Subcutaneous abdominal adipose tissue (tissue), 5 donors: ENCODE results near the gene ANXA2.

Experiments
- H3K27ac ChIP-seq: one replicate; pipeline ENCODE4 v1.7.0; 2013; ENCODE audit warnings: low read depth, mild to moderate bottlenecking, inconsistent platforms, low read length, moderate library complexity
- H3K27me3 ChIP-seq, 5 donors: one replicate each; pipeline ENCODE4 v1.7.0; 2013; ENCODE audit warnings: low read length in 5 of 5, inconsistent platforms in 1 of 5; ENCODE audit not compliant: control insufficient read depth in 5 of 5, insufficient read depth in 4 of 5
- H3K36me3 ChIP-seq, 5 donors: one replicate each; pipeline ENCODE4 v1.7.0; 2013; ENCODE audit warnings: low read length in 5 of 5; ENCODE audit not compliant: control insufficient read depth in 5 of 5, insufficient read depth in 5 of 5
- H3K4me1 ChIP-seq, 5 donors: one replicate each; pipeline ENCODE4 v1.7.0; 2013; ENCODE audit warnings: low read length in 5 of 5, mild to moderate bottlenecking in 3 of 5, moderate library complexity in 1 of 5; ENCODE audit not compliant: control insufficient read depth in 5 of 5, insufficient read depth in 5 of 5
- H3K4me3 ChIP-seq, 5 donors: one replicate each; pipeline ENCODE4 v1.7.0; 2013; ENCODE audit warnings: low read length in 5 of 5, low read depth in 1 of 5
- H3K9ac ChIP-seq, 5 donors: one replicate each; pipeline ENCODE4 v1.7.0; 2013; ENCODE audit warnings: low read length in 5 of 5, mild to moderate bottlenecking in 4 of 5, moderate library complexity in 3 of 5
- H3K9me3 ChIP-seq, 5 donors: one replicate each; pipeline ENCODE4 v1.7.0; 2013; ENCODE audit warnings: low read length in 5 of 5; ENCODE audit not compliant: control insufficient read depth in 5 of 5
- donor health status: healthy.
- donor health status: healthy.
- donor health status: healthy.
- donor health status: healthy.
- donor health status: healthy.

The ANXA2 gene

DNA sequence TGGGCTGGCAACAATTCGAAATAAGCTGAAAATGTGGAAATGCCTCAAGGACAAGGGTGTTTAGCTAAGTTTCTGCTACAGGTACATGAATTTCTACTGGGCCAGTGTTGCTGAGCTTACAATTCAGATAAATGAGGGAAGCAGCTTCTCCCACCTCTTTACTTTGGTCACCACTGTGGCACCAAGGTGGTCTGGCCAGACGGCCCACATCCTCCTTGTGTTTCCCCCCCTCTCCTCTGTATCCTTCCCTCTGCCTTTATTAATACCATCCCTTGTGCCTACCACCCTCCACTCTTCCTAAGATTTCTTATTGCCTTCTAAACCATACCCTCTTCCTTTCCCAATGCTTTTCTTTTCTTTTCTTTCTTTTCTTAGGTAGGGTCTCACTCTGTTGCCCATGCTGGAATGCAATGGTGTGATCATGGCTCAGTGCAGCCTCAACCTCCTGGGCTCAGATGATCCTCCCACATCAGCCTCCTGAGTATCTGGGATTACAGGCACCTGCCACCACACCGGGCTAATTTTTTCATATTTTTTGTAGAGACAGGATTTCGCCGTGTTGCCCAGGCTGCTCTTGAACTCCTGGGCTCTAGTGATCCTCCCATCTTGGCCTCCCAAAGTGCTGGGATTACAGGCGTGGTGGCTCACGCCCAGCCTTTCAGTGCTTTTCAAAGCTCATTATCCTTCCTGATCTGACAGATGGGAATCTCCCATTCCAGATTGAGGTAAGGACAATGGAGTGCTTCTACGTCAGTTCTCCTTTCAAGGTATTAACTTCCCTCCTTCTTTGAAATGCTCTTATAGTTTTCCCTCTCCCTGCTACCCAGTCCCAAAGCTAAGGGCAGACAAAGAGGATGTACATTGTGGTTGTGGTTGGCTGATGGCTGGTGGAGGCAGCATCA, 14.8 kb downstream of the ANXA2 start:
- Histone ChIP-seq H3K27me3 (no peaks in the 10 kb centered on the region), H3K9ac (peak overlapping the region in 3 of 5 donors; percentile 13 to 29 (median 21)), H3K4me1 (peaks cover 6 to 68% (median 53%) of the 10 kb centered on the region in 5 donors), H3K4me3 (no peak overlapping the region), H3K36me3 (peaks cover 48 to 66% (median 57%) of the 10 kb centered on the region in 5 donors), H3K9me3 (no peaks in the 10 kb centered on the region), H3K27ac (peak overlapping the region; percentile 64)

DNA sequence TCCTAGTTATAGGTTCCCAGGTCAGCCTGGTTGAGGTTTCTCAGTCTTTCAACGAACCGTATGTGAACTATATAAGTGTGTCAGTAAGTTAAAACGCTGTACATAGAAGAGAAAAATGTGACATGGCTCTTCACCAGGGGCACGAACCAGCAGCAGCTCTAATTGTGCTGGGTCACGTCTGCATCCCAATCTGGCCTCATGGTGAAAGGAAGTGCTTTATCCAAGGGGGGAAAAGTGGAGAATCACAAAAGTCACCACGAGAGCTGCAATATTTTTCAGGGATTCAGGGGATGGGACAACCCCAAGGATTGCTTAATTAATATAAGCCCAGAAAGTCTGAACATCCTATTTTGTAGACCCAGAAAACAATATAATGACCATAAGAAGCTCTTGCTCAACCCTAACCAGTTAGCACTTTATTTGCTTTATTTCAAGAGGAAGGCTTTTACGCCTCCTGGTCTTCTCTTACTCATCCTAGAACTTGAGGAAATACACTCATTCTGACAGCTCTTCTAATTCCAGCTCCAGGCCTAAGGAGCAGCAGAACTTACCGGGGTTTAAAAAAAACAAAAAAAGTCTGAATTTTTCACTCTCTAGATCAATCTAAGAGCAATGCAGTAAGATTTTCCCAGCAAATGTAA, 16.5 kb downstream of the ANXA2 start:
- no peaks in the 10 kb centered on the region for H3K27me3 ChIP-seq
- peak overlapping the region in 1 of 5 donors; percentile 25 for H3K9ac ChIP-seq
- peaks cover 12 to 75% (median 54%) of the 10 kb centered on the region in 5 donors for H3K4me1 ChIP-seq
- H3K36me3 ChIP-seq: peaks cover 51 to 81% (median 64%) of the 10 kb centered on the region in 5 donors
- H3K4me3 ChIP-seq: no peak overlapping the region
- no peaks in the 10 kb centered on the region for H3K9me3 ChIP-seq
- peak overlapping the region; percentile 64 for H3K27ac ChIP-seq

DNA sequence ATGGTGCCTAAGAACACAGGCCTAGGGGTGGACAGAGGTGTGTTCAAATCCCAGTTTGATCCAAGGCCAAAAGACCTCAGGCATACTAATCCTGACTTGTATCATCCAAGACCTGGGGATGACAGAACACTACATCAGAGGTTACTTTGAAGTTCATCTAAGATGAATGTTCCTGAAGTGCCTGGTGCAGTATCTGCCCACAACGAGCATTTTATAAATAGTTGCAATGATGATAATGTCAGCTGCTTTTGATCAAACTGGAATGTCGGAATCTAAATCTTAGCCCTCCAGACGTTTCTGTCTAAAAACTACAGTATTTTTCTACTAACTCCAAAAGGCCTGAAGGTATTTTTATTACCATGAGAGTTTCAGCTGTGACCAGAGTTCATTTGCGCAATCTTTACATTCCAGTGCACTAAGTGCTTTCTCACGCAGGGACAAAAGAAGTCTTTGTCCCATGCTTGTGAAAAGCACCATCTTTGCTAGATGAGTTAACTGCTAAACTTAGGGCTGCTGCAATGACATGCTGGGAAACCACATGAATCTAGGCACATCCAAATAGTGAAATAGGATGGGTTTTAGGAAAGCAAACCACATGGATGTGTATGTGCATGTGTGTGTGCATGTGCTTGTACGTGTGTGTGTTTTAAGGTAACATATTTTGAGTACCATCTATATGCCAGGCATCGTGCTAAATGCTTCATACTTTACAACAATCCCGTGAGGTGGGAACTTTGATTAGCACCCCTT, 18.1 kb downstream of the ANXA2 start:
- Histone ChIP-seq H3K4me1 (peaks cover 24 to 81% (median 62%) of the 10 kb centered on the region in 5 donors), H3K27me3 (no peaks in the 10 kb centered on the region), H3K36me3 (peaks cover 49 to 88% (median 76%) of the 10 kb centered on the region in 5 donors), H3K27ac (peak overlapping the region; percentile 45), H3K9me3 (no peaks in the 10 kb centered on the region), H3K4me3 (no peak overlapping the region), H3K9ac (no peak overlapping the region)

DNA sequence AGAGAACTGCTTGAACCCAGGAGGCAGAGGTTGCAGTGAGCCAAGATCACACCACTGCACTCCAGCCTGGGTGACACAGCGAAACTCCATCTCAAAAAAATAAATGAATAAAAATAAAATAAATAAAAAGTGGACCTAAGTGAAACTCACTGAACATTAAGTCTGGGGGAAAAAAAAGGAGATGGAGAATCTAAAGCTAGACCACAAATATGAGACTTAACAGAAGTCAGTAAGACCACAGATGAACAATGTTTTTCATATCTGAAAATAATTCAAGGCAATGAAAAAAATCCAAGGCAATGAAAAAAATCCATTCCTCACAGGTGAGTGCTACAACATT, 18.6 kb downstream of the ANXA2 start:
- Histone ChIP-seq H3K27ac (peak overlapping the region; percentile 45), H3K4me1 (peaks cover 29 to 87% (median 66%) of the 10 kb centered on the region in 5 donors)

DNA sequence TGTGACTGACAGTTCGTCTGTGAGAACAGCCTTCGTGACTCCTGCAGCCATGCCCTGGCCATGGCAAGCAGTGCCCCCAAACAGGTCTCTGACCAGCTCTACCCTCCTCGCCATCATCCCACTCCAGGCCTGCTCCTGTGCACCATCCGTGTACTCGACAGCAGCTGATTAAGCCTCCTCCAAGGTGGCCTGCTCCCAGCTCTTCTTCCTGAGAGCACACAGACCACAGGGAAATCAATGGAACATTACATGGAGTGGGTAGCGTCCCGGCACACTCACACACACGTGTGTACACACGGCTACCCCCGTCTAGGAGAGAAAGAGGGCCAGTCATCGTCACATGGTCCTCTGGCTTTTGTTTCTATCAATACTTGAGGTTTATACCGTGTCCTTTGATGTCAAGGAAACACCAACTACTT, 21.1 kb downstream of the ANXA2 start:
- H3K36me3 ChIP-seq: peaks cover 29 to 77% (median 67%) of the 10 kb centered on the region in 5 donors
- H3K4me1 ChIP-seq: peaks cover 40 to 88% (median 71%) of the 10 kb centered on the region in 5 donors
- no peaks in the 10 kb centered on the region for H3K9me3 ChIP-seq
- H3K9ac ChIP-seq: peak overlapping the region in 2 of 5 donors; percentile 12 to 19
- H3K27ac ChIP-seq: peak overlapping the region; percentile 93
- no peaks in the 10 kb centered on the region for H3K27me3 ChIP-seq
- peak overlapping the region in 1 of 5 donors; percentile 12 for H3K4me3 ChIP-seq

More for the DNA sequence above, 18.6 kb downstream of the ANXA2 start:
- Histone ChIP-seq H3K9me3 (no peaks in the 10 kb centered on the region), H3K4me3 (no peak overlapping the region), H3K9ac (no peak overlapping the region), H3K27me3 (no peaks in the 10 kb centered on the region), H3K36me3 (peaks cover 43 to 87% (median 77%) of the 10 kb centered on the region in 5 donors)

DNA sequence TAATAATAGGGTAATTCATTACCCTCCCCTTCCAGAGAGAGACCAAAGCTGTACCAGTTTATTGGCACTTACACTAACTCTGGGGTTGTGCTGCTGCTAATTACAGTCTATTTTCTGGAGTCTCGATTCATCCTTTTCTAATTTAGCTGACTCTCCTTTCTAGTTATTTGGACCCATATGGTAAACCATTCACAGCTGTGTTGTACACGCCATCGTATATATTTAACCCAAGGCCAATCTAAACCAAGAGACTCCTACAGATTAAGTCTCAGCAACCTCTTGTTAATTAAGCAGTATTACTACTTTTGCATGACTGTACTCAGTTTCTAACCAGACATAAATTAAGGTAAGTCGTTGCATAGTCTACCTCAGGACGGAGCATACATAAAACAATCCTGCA, 22.5 kb downstream of the ANXA2 start:
- H3K9me3 ChIP-seq: no peaks in the 10 kb centered on the region
- H3K9ac ChIP-seq: peak overlapping the region in 2 of 5 donors; percentile 2 to 3
- no peak overlapping the region for H3K4me3 ChIP-seq
- peaks cover 46 to 90% (median 79%) of the 10 kb centered on the region in 5 donors for H3K4me1 ChIP-seq
- H3K36me3 ChIP-seq: peaks cover 26 to 79% (median 58%) of the 10 kb centered on the region in 5 donors
- H3K27me3 ChIP-seq: no peaks in the 10 kb centered on the region
- peak overlapping the region; percentile 93 for H3K27ac ChIP-seq

DNA sequence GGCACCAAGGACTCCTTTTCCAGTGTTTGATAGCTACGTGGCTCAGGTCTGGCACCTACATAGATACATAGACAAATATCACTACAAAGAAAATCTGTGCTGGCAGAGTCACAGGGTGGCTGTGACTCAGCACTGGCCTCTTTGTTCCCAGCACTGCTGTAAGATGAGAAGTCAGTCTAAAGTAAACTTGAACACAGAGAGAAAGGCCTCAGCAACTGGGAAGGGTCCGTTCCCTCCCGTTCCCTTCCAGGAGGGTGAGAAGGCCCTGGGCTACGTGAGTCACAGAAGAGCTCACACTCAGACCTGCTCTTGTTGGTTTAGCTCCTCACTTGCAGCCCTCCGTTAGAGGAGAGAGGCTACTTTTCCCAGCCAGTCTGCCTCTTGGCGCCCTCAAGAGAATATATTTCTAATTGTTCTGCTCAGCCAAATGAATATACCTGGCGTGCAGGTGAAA, 23.1 kb downstream of the ANXA2 start:
- H3K9me3 ChIP-seq: no peaks in the 10 kb centered on the region
- H3K27ac ChIP-seq: peak overlapping the region; percentile 93
- H3K4me3 ChIP-seq: no peak overlapping the region
- no peaks in the 10 kb centered on the region for H3K27me3 ChIP-seq
- peaks cover 22 to 79% (median 58%) of the 10 kb centered on the region in 5 donors for H3K36me3 ChIP-seq
- peaks cover 42 to 90% (median 80%) of the 10 kb centered on the region in 5 donors for H3K4me1 ChIP-seq
- H3K9ac ChIP-seq: peak overlapping the region in 2 of 5 donors; percentile 17 to 60

DNA sequence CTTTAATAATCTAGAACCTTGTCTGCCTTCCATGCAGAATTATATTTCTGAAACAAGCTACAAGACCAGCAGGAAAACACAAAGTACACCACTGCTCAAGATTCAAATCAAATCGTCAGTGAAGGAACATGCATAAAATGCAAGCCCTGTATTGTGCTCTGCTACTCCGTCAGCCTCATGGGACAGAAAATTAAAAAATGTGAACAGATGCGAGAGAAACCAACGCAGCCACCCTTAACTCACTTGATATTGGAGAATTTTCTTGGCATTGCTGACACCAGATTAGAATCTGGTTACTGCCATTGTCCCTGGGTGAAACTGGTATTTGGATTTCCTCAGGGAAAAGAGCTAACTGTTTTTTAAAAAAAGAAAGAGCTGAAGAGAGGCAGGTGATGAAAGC, 23.6 kb downstream of the ANXA2 start:
- Histone ChIP-seq H3K36me3 (peaks cover 23 to 77% (median 57%) of the 10 kb centered on the region in 5 donors), H3K9ac (peak overlapping the region in 3 of 5 donors; percentile 1 to 60 (median 17)), H3K27me3 (no peaks in the 10 kb centered on the region), H3K4me1 (peaks cover 41 to 91% (median 81%) of the 10 kb centered on the region in 5 donors), H3K27ac (peak overlapping the region; percentile 93), H3K9me3 (no peaks in the 10 kb centered on the region), H3K4me3 (no peak overlapping the region)

DNA sequence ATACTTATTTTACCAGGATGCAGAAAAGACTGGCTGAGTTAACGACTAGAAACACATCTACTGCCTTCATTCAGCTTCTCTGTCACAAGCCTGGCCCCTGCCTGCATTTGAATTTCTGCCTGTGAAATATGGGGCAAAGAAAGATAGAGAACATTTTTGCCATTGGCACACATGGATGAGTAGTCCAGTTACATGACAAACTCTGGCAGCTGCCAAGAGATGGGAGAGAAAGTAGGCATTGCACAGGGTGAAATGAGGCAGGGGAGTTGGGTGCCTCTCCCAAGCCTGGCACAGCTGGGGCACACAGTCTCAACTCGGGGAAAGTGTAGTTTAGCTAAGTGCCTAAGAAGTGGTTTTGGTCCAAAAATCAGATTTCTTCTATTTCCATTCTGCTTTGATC, 24.0 kb downstream of the ANXA2 start:
- no peaks in the 10 kb centered on the region for H3K27me3 ChIP-seq
- peak overlapping the region in 3 of 5 donors; percentile 16 to 49 (median 17) for H3K9ac ChIP-seq
- peaks cover 41 to 92% (median 85%) of the 10 kb centered on the region in 5 donors for H3K4me1 ChIP-seq
- no peaks in the 10 kb centered on the region for H3K9me3 ChIP-seq
- H3K4me3 ChIP-seq: peak overlapping the region in 1 of 5 donors; percentile 13
- H3K36me3 ChIP-seq: peaks cover 25 to 80% (median 57%) of the 10 kb centered on the region in 5 donors
- H3K27ac ChIP-seq: peak overlapping the region; percentile 93
